Peyer's patch (tissue), 4 donors: ENCODE measurements around the gene RAPGEF5. TPM values are rescaled to one million over a fixed set of nuclear protein-coding genes. Genes with fewer than 3 reads are reported as not detected.

ENCODE experiments used
- DNase-seq, 3 donors: peaks; one replicate each; pipeline ENCODE4 v3.0.0-alpha.2; 2017 to 2019
- H3K27ac ChIP-seq, 4 donors: fragments of 200-600 bp; sonication (generic); one replicate each; pipeline ENCODE4 v1.5.1; 2016 to 2019
- H3K27me3 ChIP-seq, 2 donors: fragments of 200-600 bp; sonication (generic); one replicate each; pipeline ENCODE4 v1.5.1; 2019
- H3K36me3 ChIP-seq, 3 donors: fragments of 200-600 bp; sonication (generic); one replicate each; pipeline ENCODE4 v1.5.1; 2016 to 2019
- H3K4me1 ChIP-seq, 4 donors: fragments of 200-600 bp; sonication (generic); one replicate each; pipeline ENCODE4 v1.5.1; 2016 to 2019
- H3K4me3 ChIP-seq, 4 donors: fragments of 200-600 bp; sonication (generic); 1 replicate in 3 of 4; 2 replicates in 1 of 4; pipeline ENCODE4 v1.5.1; 2016 to 2019; ENCODE audit warnings: mild to moderate bottlenecking in 1 of 4
- H3K9me3 ChIP-seq, 4 donors: fragments of 200-600 bp; sonication (generic); one replicate each; pipeline ENCODE4 v1.5.1; 2016 to 2019; ENCODE audit warnings: mild to moderate bottlenecking in 1 of 4
- POLR2A ChIP-seq, 2 donors: fragments of 450-650 bp; IDR thresholded peaks; one replicate each; pipeline ENCODE4 v1.5.1; 2017; ENCODE audit warnings: antibody characterized with exemption in 2 of 2, mild to moderate bottlenecking in 2 of 2, moderate library complexity in 2 of 2
- total RNA-seq, 4 donors: library from RNA; depleted of rRNA; stranded (reverse); fragments of >200 nt; gene quantifications; one replicate each; pipeline ENCODE4 v1.1.0, GENCODE V29; 2016
- TF ChIP-seq, protein P1 (sequence below), 6 experiments: fragments of 450-650 bp in 4 of 6; fragments of 200-600 bp in 2 of 6; sonication (generic) in 1 of 6; IDR thresholded peaks; one replicate each; pipeline ENCODE4 v1.5.1; 2017 to 2019; ENCODE audit warnings: antibody characterized with exemption in 6 of 6, mild to moderate bottlenecking in 3 of 6, moderate library complexity in 1 of 6

Gene RAPGEF5
- total RNA-seq, 4 donors from 2014 or later, result 92.8 to 144 (median 111) TPM

DNA sequence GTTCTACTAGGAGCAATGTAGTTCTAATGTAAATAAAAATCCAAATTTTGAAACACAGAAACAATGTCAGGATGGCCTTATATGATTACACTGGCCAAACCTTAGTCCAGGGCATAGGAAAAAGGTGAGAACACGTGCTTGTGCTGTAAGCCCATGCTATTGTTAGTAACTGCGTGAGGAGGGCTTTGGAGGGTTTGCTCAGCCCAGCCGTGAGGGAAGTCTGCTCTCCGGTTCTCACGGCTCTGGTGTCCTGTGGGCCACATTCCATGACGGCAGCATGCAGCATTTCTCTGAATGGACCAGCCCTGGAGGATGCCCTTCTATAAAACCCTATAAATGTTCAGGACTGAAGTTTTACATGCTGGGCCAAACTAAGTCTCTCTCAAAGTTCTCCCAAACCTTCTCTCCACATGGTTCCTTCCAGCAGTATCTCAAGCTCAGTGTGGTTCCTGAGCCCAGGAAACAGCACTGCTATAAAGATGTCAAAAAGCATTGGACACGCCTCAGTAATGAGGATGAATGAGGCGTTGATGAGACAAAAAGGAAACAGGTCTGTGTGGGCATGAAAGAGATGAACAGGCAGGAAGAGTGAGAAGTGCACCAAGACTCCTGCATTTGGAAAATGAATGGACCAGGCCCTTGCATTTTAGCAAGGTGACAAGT is 236.4 kb downstream of the RAPGEF5 start:
- TF ChIP-seq, protein P1, sequence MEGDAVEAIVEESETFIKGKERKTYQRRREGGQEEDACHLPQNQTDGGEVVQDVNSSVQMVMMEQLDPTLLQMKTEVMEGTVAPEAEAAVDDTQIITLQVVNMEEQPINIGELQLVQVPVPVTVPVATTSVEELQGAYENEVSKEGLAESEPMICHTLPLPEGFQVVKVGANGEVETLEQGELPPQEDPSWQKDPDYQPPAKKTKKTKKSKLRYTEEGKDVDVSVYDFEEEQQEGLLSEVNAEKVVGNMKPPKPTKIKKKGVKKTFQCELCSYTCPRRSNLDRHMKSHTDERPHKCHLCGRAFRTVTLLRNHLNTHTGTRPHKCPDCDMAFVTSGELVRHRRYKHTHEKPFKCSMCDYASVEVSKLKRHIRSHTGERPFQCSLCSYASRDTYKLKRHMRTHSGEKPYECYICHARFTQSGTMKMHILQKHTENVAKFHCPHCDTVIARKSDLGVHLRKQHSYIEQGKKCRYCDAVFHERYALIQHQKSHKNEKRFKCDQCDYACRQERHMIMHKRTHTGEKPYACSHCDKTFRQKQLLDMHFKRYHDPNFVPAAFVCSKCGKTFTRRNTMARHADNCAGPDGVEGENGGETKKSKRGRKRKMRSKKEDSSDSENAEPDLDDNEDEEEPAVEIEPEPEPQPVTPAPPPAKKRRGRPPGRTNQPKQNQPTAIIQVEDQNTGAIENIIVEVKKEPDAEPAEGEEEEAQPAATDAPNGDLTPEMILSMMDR (IDR thresholded peaks at IDR 0.05), result no peak
- TF ChIP-seq POLR2A (IDR thresholded peaks at IDR 0.05), result no peak
- Histone ChIP-seq H3K4me3 (no peak overlapping the region), H3K4me1 (no peaks in the 10 kb centered on the region), H3K9me3 (no peaks in the 10 kb centered on the region), H3K27ac (no peak overlapping the region), H3K27me3 (no peaks in the 10 kb centered on the region), H3K36me3 (peaks cover 0 to 52% (median 0%) of the 10 kb centered on the region in 3 donors)
- DNase-seq, result no peak

DNA sequence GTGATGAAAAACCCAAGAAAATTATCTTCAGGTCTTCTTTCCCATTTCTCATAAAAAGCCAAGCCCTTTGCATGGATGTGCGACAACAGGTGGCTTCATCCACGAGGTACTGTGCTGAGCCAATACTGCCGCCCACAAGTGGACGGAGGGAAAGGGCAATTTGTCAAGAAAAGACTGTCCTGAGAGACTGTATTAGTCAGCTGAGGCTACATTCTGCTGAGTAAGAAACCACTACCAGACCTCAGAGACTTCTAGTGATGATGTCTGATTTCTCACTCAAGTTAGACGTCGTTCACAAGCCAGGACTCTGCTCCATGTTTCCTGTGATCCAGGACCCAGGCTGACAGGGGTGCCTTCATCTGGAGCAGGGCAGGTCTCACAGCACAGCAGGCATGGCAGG is 239.7 kb downstream of the RAPGEF5 start:
- Histone ChIP-seq H3K36me3 (peaks cover 0 to 28% (median 0%) of the 10 kb centered on the region in 3 donors), H3K9me3 (no peaks in the 10 kb centered on the region), H3K27me3 (no peaks in the 10 kb centered on the region), H3K4me1 (no peaks in the 10 kb centered on the region), H3K27ac (no peak overlapping the region), H3K4me3 (no peak overlapping the region)
- no peak for TF ChIP-seq POLR2A (IDR thresholded peaks at IDR 0.05)
- TF ChIP-seq, protein P1 (IDR thresholded peaks at IDR 0.05), result no peak
- DNase-seq, result no peak

DNA sequence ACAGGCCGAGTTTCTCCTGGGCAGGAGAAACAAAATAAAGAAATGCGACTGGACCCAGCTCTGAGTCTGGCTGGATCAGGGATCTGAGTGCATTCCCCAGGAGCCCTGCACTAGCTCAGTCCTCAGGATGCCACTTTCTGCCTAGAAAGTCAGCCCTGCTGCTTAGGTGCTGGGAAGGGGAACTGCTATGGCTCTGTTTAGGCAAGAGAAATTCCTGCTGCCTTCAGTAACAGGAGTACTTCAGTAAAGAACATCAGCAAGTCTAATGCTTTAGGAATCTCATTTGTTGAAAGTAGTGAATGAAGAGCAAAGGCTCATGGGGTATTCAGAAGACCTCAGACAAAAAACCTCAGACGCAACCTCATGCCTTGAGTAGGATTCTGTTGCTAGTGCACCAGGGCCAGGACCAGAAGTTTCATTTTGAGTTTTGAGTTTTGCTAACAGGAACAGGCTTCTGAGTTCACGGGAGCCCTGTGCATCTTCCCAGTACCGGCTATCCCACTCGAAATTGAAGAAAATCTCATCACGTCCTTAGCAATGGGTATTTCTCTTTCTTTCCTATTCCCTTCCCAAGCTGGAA is 240.4 kb downstream of the RAPGEF5 start:
- DNase-seq, result no peak
- no peaks in the 10 kb centered on the region for H3K4me1 ChIP-seq
- no peak overlapping the region for H3K27ac ChIP-seq
- no peaks in the 10 kb centered on the region for H3K27me3 ChIP-seq
- H3K36me3 ChIP-seq, result peaks cover 0 to 22% (median 0%) of the 10 kb centered on the region in 3 donors
- H3K9me3 ChIP-seq, result no peaks in the 10 kb centered on the region
- H3K4me3 ChIP-seq, result no peak overlapping the region
- TF ChIP-seq POLR2A (IDR thresholded peaks at IDR 0.05), result no peak
- TF ChIP-seq, protein P1 (IDR thresholded peaks at IDR 0.05), result no peak

DNA sequence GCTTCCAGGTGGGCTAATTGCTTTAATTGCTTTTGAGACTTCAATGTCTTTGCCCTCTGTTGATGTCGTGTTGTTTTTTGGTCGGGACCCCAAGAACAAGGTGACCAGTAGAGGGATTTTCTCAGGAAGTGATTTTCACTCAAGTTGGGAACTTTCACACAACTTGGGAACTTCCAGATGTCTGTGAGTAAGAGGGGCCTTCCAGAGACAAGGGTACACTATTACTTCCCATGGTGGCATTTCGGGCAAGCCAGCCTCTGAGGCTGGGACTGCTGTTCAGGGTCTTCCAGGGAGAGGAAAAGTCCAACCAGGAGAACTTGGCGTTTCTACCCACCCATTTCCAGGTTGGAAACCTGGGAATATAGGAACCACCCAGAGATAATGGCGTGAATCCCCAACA is 241.3 kb downstream of the RAPGEF5 start:
- no peaks in the 10 kb centered on the region for H3K9me3 ChIP-seq

DNA sequence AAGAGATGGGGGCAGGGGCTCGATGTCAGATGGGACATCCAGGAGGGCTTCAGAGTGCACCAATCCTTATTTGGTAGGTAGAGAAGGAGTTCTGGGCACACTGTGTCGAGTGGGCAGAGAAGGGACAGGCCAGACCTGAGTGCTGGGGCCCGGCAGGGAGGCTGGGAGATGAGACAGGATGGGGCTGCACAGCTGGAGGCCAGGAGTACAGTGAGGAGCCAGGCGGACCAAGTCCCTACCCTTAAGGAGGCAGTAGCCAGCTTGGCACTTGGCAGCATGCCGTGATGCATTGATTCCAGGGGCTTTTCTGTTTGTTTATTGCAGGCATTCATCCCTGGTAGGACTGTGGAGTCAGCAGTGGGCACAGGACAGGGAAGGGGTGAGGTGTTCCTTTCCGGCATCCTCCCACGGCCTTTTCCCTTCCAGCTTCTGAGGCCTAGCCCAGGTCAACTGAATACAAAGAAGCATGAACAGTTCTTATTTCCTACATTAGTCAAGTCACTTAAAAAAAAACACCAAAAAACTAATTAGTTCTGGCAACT is 242.4 kb downstream of the RAPGEF5 start:
- H3K27me3 ChIP-seq, result no peaks in the 10 kb centered on the region
- peaks cover 0 to 3% (median 0%) of the 10 kb centered on the region in 4 donors for H3K4me1 ChIP-seq
- no peak for TF ChIP-seq POLR2A (IDR thresholded peaks at IDR 0.05)
- TF ChIP-seq, protein P1 (IDR thresholded peaks at IDR 0.05), result no peak
- no peak overlapping the region for H3K4me3 ChIP-seq
- H3K36me3 ChIP-seq, result peaks cover 0 to 14% (median 0%) of the 10 kb centered on the region in 3 donors
- no peak overlapping the region for H3K27ac ChIP-seq
- H3K9me3 ChIP-seq, result no peaks in the 10 kb centered on the region
- DNase-seq, result no peak

More for the DNA sequence above, 241.3 kb downstream of the RAPGEF5 start:
- Histone ChIP-seq H3K4me1 (peaks cover 0 to under 1% (median 0%) of the 10 kb centered on the region in 4 donors), H3K27ac (no peak overlapping the region), H3K36me3 (peaks cover 0 to 20% (median 0%) of the 10 kb centered on the region in 3 donors), H3K27me3 (no peaks in the 10 kb centered on the region), H3K4me3 (no peak overlapping the region)
- TF ChIP-seq, protein P1 (IDR thresholded peaks at IDR 0.05), result no peak
- no peak for TF ChIP-seq POLR2A (IDR thresholded peaks at IDR 0.05)
- no peak for DNase-seq
